Measurements from ENCODE around the gene ZC3H15.

- TF ChIP-seq YY1 (IDR thresholded peaks at IDR 0.05; ENCODE audit: insufficient read depth, insufficient read length) (no peak), SUZ12 (IDR thresholded peaks at IDR 0.05; ENCODE audit: extremely low read depth, insufficient read depth, insufficient read length) (no peak), ZNF274 (IDR thresholded peaks at IDR 0.05; ENCODE audit: low read depth, low read length) (no peak)
These were observed 1.9 kb upstream of the ZC3H15 start for GRCh38 chr2:186484062-186484735.

All from NT2/D1 (cell line).